Peyer's patch (tissue), 4 donors: ENCODE results near the gene OXCT1. TPM values are rescaled to one million over a fixed set of nuclear protein-coding genes. Genes with fewer than 3 reads are reported as not detected.

Experiments
- DNase-seq, 3 donors: peaks; one replicate each; pipeline ENCODE4 v3.0.0-alpha.2; 2017 to 2019
- H3K27ac ChIP-seq, 4 donors: fragments of 200-600 bp; sonication (generic); one replicate each; pipeline ENCODE4 v1.5.1; 2016 to 2019
- H3K27me3 ChIP-seq, 2 donors: fragments of 200-600 bp; sonication (generic); one replicate each; pipeline ENCODE4 v1.5.1; 2019
- H3K36me3 ChIP-seq, 3 donors: fragments of 200-600 bp; sonication (generic); one replicate each; pipeline ENCODE4 v1.5.1; 2016 to 2019
- H3K4me1 ChIP-seq, 4 donors: fragments of 200-600 bp; sonication (generic); one replicate each; pipeline ENCODE4 v1.5.1; 2016 to 2019
- H3K4me3 ChIP-seq, 4 donors: fragments of 200-600 bp; sonication (generic); 1 replicate in 3 of 4; 2 replicates in 1 of 4; pipeline ENCODE4 v1.5.1; 2016 to 2019; ENCODE audit warnings: mild to moderate bottlenecking in 1 of 4
- H3K9me3 ChIP-seq, 4 donors: fragments of 200-600 bp; sonication (generic); one replicate each; pipeline ENCODE4 v1.5.1; 2016 to 2019; ENCODE audit warnings: mild to moderate bottlenecking in 1 of 4
- CTCF ChIP-seq, 6 experiments: fragments of 450-650 bp in 4 of 6; fragments of 200-600 bp in 2 of 6; sonication (generic) in 1 of 6; IDR thresholded peaks; one replicate each; pipeline ENCODE4 v1.5.1; 2017 to 2019; ENCODE audit warnings: antibody characterized with exemption in 6 of 6, mild to moderate bottlenecking in 3 of 6, moderate library complexity in 1 of 6
- POLR2A ChIP-seq, 2 donors: fragments of 450-650 bp; IDR thresholded peaks; one replicate each; pipeline ENCODE4 v1.5.1; 2017; ENCODE audit warnings: antibody characterized with exemption in 2 of 2, mild to moderate bottlenecking in 2 of 2, moderate library complexity in 2 of 2
- total RNA-seq, 4 donors: library from RNA; depleted of rRNA; stranded (reverse); fragments of >200 nt; gene quantifications; one replicate each; pipeline ENCODE4 v1.1.0, GENCODE V29; 2016

The OXCT1 gene
- total RNA-seq, 4 donors from 2014 or later: 6.0 to 19.8 (median 10.0) TPM

GRCh38 chr5:41883936-41884335, 13.7 kb upstream of the OXCT1 start:
- H3K4me1 ChIP-seq: no peaks in the 10 kb centered on the region
- TF ChIP-seq POLR2A (IDR thresholded peaks at IDR 0.05) (no peak), CTCF (IDR thresholded peaks at IDR 0.05) (no peak)
- H3K4me3 ChIP-seq: no peak overlapping the region
- no peak overlapping the region for H3K27ac ChIP-seq
- H3K36me3 ChIP-seq: no peaks in the 10 kb centered on the region
- H3K27me3 ChIP-seq: no peaks in the 10 kb centered on the region
- H3K9me3 ChIP-seq: no peaks in the 10 kb centered on the region
- DNase-seq: no peak

GRCh38 chr5:41883243-41883642, 13.0 kb upstream of the OXCT1 start:
- DNase-seq: no peak
- H3K27ac ChIP-seq: no peak overlapping the region
- TF ChIP-seq POLR2A (IDR thresholded peaks at IDR 0.05): no peak
- TF ChIP-seq CTCF (IDR thresholded peaks at IDR 0.05): no peak
- no peaks in the 10 kb centered on the region for H3K36me3 ChIP-seq
- no peak overlapping the region for H3K4me3 ChIP-seq
- H3K4me1 ChIP-seq: no peaks in the 10 kb centered on the region
- H3K9me3 ChIP-seq: no peaks in the 10 kb centered on the region
- no peaks in the 10 kb centered on the region for H3K27me3 ChIP-seq

GRCh38 chr5:41882765-41883164, 12.5 kb upstream of the OXCT1 start:
- TF ChIP-seq POLR2A (IDR thresholded peaks at IDR 0.05) (no peak), CTCF (IDR thresholded peaks at IDR 0.05) (no peak)
- Histone ChIP-seq H3K9me3 (no peaks in the 10 kb centered on the region), H3K4me3 (no peak overlapping the region), H3K4me1 (no peaks in the 10 kb centered on the region), H3K27ac (no peak overlapping the region), H3K27me3 (no peaks in the 10 kb centered on the region), H3K36me3 (no peaks in the 10 kb centered on the region)
- no peak for DNase-seq

- no peak for DNase-seq
- TF ChIP-seq CTCF (IDR thresholded peaks at IDR 0.05): no peak
- no peak for TF ChIP-seq POLR2A (IDR thresholded peaks at IDR 0.05)
- no peaks in the 10 kb centered on the region for H3K9me3 ChIP-seq
Measured at GRCh38 chr5:41878643-41879478, 8.6 kb upstream of the OXCT1 start.

GRCh38 chr5:41878173-41878572, 7.9 kb upstream of the OXCT1 start:
- TF ChIP-seq CTCF (IDR thresholded peaks at IDR 0.05) (no peak), POLR2A (IDR thresholded peaks at IDR 0.05) (no peak)
- Histone ChIP-seq H3K36me3 (no peaks in the 10 kb centered on the region), H3K27ac (no peak overlapping the region), H3K27me3 (no peaks in the 10 kb centered on the region), H3K4me1 (no peaks in the 10 kb centered on the region), H3K9me3 (no peaks in the 10 kb centered on the region), H3K4me3 (no peak overlapping the region)
- DNase-seq: no peak

More at GRCh38 chr5:41878643-41879478, 8.6 kb upstream of the OXCT1 start:
- no peaks in the 10 kb centered on the region for H3K4me1 ChIP-seq
- no peaks in the 10 kb centered on the region for H3K27me3 ChIP-seq
- no peak overlapping the region for H3K4me3 ChIP-seq
- H3K36me3 ChIP-seq: no peaks in the 10 kb centered on the region
- no peak overlapping the region for H3K27ac ChIP-seq
